ENCODE results near the gene BRCC3.

BRCC3 gene

GRCh38 chrX:155148724-155149537 lies 77.6 kb downstream of the BRCC3 start:
- TF ChIP-seq CTCF (conservative IDR thresholded peaks at IDR 0.05): peak; percentile 35
- H3K27ac ChIP-seq: no peak overlapping the region

GRCh38 chrX:155169881-155170280 lies 98.6 kb downstream of the BRCC3 start:
- H3K27ac ChIP-seq: no peak overlapping the region
- TF ChIP-seq CTCF (conservative IDR thresholded peaks at IDR 0.05): no peak

Data from VCaP (cell line).